GM10266 (cell line): ENCODE data around the gene C1QL4.

Source experiments
- DNase-seq: peaks from one replicate; pipeline ENCODE4 v3.0.0; 2012; ENCODE audit errors: extremely low spot score
- TF ChIP-seq, protein P1 (sequence below): IDR thresholded peaks from 2 replicates; pipeline ENCODE4 v1.5.1; 2012; ENCODE audit warnings: mild to moderate bottlenecking, low read depth; ENCODE audit not compliant: control insufficient read depth, insufficient read depth; ENCODE audit errors: missing control alignments

Gene C1QL4

DNA sequence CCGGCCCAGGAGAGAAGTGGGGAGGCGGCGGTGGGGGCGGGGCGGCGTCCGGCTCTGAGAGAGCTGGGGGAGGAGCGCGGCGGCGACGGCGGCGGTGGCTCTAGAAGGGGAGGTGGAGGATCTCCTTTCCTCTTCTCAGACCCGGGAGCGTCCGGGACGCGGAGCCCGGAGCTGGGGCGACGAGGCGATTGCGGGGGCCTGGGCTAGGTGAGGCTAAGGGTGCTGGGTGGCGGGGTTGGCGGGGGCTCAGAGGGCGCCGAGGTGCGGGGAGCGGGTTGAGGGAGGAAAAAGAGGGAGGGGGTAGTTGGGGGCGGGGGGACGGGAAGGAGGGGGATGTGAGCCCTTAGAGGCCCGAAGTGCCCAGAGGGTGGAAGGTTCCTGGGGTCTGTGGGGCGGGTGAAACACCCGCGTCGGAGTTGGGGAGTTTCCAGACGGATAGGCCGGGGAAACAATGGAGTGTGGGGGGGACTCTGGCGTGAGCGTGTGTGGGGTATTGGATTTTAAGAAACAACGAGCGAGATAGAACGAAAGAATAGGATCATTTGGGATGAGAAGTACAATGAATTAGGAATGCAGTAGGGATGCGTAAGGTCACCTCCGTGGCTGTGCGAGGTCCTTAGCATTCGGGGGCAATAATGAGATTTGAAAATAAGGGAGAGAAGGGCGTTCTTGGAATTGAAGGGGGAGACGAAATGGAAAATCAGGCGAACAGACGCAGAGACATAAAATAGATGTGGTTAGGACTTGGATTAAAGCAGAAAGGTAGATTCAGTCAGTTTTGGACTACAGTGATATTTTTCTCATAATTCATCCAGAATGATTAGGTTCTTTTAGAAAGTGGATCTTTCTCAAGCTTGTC, 30.6 kb upstream of the C1QL4 start, which contains the start of gene SPATS2:
TSS of gene SPATS2 (plus strand) at position 82 of the 859 bp plus-strand sequence. CDS start 93,551 bp downstream, outside the sequence.
- DNase-seq: peak; percentile 50
- TF ChIP-seq, protein P1, sequence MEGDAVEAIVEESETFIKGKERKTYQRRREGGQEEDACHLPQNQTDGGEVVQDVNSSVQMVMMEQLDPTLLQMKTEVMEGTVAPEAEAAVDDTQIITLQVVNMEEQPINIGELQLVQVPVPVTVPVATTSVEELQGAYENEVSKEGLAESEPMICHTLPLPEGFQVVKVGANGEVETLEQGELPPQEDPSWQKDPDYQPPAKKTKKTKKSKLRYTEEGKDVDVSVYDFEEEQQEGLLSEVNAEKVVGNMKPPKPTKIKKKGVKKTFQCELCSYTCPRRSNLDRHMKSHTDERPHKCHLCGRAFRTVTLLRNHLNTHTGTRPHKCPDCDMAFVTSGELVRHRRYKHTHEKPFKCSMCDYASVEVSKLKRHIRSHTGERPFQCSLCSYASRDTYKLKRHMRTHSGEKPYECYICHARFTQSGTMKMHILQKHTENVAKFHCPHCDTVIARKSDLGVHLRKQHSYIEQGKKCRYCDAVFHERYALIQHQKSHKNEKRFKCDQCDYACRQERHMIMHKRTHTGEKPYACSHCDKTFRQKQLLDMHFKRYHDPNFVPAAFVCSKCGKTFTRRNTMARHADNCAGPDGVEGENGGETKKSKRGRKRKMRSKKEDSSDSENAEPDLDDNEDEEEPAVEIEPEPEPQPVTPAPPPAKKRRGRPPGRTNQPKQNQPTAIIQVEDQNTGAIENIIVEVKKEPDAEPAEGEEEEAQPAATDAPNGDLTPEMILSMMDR: no peak

DNA sequence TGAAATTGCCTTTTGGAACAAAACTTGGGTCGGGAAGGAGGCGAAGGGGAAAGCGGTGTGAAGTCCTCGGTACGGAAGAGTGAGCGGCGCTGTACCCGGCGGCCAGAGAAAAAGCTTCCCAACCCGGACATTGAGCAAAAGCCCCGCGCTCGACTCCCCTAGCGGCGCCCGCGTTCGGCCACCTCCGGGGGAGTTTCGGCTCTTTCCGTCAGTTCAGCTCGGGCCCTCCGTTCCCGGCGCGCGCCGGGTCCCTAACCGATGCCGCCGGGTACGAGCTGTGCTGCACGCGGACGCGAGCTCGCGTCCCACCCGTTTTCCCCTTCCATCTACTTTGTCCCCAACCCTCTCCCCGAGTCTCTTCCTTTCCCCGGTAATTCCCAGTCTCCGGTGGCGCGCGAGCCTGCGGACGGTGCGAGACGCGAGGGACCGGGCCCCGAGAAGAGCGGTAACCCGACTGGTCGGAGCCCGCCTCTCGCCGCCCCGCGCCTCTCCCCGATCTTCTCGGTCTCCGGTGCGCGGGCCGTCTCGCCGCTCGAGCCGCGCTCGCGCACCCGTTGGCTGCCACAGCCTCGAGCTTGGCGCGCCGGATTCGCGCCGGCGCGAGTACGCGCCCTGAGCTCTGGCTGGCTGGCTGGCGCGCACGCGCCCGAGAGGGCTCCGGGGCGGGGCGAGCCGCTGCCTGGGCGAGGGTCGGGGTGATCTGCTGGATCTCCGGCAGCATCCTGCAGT, 29.8 kb upstream of the C1QL4 start:
- peak; percentile 95 for DNase-seq
- TF ChIP-seq, protein P1: peak; percentile 15

DNA sequence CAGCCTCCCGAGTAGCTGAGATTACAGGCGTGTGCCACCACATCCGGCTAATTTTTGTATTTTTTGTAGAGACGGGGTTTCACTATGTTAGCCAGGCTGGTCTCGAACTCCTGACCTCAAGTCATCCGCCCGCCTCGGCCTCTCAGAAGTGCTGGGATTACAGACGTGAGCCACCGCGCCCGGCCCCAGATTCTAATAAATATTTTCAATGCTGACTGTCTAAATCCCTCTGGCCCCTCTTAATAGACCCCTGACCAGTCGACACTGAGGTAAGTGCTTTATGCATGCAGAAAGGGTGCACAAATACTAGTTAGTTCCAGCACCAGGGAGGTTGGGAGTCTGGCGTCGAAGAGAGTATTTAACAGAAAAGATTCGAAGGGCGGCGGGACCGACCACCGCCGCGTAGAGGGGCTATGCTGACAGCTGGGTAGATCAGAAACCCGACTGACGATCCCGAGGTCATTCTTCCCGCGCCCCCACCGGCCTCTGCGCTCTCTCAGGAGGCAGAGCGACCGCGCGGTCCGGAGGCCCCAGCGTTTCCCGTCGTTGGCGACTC, 29.2 kb upstream of the C1QL4 start:
- no peak for DNase-seq

DNA sequence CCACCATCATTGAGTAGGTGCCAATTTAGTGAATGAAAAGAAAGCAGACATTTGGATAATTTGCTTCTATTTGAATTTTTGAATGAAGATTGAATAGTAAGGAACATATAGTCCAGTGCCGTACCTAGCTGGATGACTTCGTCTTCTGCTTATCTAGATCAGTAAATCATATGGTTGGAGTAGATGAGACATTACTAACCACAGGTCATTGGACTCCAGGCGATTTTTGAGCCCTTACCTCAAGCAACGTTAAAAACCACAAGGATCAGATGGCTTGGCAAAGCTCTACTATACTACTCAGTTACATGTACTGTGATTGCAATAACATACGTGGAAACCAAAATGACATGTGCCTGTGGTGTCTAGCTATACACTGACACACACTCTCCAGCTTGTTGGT, 28.6 kb upstream of the C1QL4 start:
- TF ChIP-seq, protein P1: no peak
- no peak for DNase-seq

More for the DNA sequence above, 29.2 kb upstream of the C1QL4 start:
- TF ChIP-seq, protein P1: no peak

DNA sequence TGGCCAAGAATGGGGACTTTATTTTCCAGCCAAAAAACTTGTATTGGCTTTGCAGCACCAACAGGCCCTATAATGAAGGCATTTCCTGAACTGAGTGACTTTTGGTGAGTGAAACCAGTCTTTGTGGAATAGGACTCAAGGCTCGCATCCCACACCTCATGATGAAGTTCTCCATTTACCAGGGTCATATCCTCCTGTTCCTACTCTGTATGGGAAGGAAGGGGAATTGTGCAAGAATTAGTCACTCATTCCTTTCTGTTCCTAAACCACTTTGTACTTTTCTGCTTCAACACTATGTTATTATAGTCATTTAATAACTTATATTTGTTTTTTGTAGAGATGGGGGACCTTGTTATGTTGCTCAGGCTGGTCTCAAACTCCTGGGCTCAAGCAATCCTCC, 28.0 kb upstream of the C1QL4 start:
- no peak for DNase-seq

DNA sequence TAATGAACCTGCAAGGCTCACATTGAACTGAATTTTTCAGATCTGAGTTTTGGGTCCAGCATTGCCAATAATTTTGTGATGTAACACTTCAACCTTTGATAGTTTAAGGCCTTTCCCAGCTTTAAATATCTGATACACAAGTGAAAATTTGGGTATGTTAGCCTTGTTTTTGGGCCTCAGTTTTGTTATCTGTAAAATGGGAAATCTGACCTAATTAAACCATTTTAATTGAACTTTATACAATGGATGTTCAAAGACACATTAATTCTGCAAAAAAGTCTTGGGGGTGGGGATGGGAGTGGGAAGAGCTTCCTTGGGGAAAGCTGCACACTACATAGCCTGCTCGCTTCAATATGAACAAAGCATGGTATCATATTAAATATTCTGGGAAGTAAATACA, 25.1 kb upstream of the C1QL4 start:
- DNase-seq: no peak
- TF ChIP-seq, protein P1: no peak

More for the DNA sequence above, 28.0 kb upstream of the C1QL4 start:
- TF ChIP-seq, protein P1: no peak
